ENCODE measurements around the gene SMARCC2. TPM values are rescaled to one million over a fixed set of nuclear protein-coding genes. Genes with fewer than 3 reads are reported as not detected.
"Not testable (repeated sequence)": the region's sequence is repeated elsewhere in the genome, so short reads cannot be mapped to it uniquely, and the experiment has no call there.

SMARCC2 gene
- total and polyA plus RNA-seq, 2 donors (not counting 1 experiment from before 2014, with no cell fraction given) = 60.2 to 70.8 TPM

DNA sequence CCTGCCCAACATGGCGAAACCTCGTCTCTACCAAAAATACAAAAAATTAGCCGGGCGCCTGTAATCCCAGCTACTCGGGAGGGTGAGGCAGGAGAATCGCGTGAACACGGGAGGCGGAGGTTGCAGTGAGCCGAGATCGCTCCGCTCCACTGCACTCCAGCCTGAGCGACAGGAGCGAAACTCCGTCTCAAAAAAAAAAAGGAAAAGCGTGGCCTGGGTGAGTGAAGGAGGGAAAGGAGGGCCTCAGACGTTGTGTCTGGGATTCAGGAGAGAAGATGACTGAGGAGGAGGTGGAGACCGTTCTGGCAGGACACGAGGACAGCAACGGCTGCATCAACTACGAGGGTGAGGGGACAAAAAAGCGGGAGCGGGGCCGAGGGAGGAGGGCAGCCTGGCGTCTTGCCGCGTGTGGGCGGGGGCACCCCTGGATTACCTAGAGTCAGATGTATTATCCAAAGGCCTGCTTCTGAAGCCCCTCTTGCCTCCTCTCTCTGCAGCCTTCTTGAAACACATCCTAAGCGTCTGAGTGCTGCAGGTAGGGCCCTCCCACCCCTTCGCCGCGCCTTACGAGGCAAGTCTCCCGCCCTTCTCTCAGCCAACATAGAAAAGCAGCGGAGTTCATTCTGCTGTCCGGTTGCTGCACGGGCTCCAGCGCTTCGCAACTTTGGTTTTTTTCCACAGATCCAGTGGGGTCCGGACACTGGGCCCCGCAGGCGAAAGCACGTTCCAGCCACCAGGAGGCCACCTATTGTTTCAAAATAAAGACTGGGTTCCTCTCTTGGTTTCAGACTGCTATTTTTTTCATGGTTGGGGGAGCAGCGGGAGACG, 31.9 kb downstream of the SMARCC2 start:
- H3K27ac ChIP-seq (ENCODE audit: insufficient read depth, low read length) = peak overlapping the region; percentile 73
- peak overlapping the region; percentile 88 for H3K4me2 ChIP-seq (ENCODE audit: extremely low read depth, insufficient read depth, low read length)
- peak; percentile 85 for DNase-seq (ENCODE audit: low read depth in 2 of 2)
- no peaks in the 10 kb centered on the region for H3K27me3 ChIP-seq (ENCODE audit: control insufficient read depth, insufficient read depth, low read length)
- H2AFZ ChIP-seq (ENCODE audit: low read length) = peak overlapping the region; percentile 64
- H3K9me3 ChIP-seq (ENCODE audit: control insufficient read depth, insufficient read depth, low read depth, low read length) = no peaks in the 10 kb centered on the region
- H3K36me3 ChIP-seq (ENCODE audit: control insufficient read depth, insufficient read depth, low read length) = peaks cover 24% of the 10 kb centered on the region
- H3K9ac ChIP-seq (ENCODE audit: insufficient read depth, low read length) = peak overlapping the region; percentile 56
- TF ChIP-seq EZH2 (IDR thresholded peaks at IDR 0.05; ENCODE audit: low read length, missing control alignments) = no peak
- TF ChIP-seq, protein P1, sequence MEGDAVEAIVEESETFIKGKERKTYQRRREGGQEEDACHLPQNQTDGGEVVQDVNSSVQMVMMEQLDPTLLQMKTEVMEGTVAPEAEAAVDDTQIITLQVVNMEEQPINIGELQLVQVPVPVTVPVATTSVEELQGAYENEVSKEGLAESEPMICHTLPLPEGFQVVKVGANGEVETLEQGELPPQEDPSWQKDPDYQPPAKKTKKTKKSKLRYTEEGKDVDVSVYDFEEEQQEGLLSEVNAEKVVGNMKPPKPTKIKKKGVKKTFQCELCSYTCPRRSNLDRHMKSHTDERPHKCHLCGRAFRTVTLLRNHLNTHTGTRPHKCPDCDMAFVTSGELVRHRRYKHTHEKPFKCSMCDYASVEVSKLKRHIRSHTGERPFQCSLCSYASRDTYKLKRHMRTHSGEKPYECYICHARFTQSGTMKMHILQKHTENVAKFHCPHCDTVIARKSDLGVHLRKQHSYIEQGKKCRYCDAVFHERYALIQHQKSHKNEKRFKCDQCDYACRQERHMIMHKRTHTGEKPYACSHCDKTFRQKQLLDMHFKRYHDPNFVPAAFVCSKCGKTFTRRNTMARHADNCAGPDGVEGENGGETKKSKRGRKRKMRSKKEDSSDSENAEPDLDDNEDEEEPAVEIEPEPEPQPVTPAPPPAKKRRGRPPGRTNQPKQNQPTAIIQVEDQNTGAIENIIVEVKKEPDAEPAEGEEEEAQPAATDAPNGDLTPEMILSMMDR (conservative IDR thresholded peaks at IDR 0.05 in 1 of 2, IDR thresholded peaks at IDR 0.05 in 1 of 2; ENCODE audit: low read depth in 1 of 2, low read length in 2 of 2) = peak; percentile 53 to 66
- H3K4me3 ChIP-seq (replicated peaks in 1 of 4; ENCODE audit: control extremely low read depth in 1 of 4, insufficient read depth in 1 of 4, low read depth in 3 of 4, low read length in 4 of 4) = peak overlapping the region; percentile 46 to 67 (median 56)
- H3K79me2 ChIP-seq (ENCODE audit: control insufficient read depth, insufficient read depth, low read length) = peaks cover 43% of the 10 kb centered on the region
- H4K20me1 ChIP-seq (ENCODE audit: control insufficient read depth, extremely low read depth, insufficient read depth, low read length) = peaks cover 1% of the 10 kb centered on the region
- H3K4me1 ChIP-seq (ENCODE audit: control insufficient read depth, extremely low read depth, insufficient read depth, low read length) = peaks cover 22% of the 10 kb centered on the region

DNA sequence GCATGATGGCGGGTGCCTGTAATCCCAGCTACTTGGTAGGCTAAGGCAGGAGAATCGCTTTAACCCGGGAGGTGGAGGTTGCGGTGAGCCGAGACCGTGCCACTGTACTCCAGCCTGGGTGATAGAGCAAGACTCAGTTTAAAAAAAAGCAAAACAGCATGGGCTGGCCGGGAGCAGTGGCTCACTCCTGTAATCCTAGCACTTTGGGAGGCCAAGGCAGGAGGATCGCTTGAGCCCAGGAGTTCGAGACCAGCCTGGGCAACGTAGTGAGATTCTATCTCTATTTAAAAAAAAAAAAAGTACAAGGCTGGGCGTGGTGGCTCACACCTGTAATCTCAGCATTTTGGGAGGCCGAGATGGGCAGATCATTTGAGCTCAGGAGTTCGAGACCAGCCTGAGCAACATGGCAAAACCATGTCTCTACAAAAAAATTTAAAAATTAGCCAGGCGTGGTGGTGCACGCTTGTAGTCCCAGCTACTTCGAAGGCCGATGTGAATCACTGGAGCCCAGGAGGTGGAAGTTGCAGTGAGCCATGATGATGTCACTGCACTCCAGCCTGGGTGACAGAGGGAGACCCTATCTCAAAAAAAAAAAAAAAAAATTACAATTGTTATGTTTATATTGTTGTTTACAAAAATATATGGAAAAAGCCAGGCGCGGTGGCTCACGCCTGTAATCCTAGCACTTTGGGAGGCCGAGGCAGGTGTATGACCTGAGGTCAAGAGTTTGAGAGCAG, 32.7 kb downstream of the SMARCC2 start:
- H2AFZ ChIP-seq (ENCODE audit: low read length); H3K9me3 ChIP-seq (ENCODE audit: control insufficient read depth, insufficient read depth, low read depth, low read length); H3K9ac ChIP-seq (ENCODE audit: insufficient read depth, low read length); H4K20me1 ChIP-seq (ENCODE audit: control insufficient read depth, extremely low read depth, insufficient read depth, low read length); H3K27me3 ChIP-seq (ENCODE audit: control insufficient read depth, insufficient read depth, low read length): not testable (repeated sequence)
- H3K4me2 ChIP-seq (ENCODE audit: extremely low read depth, insufficient read depth, low read length) = peak overlapping the region; percentile 88
- peak in 1 of 2 donors; percentile 47 for DNase-seq (ENCODE audit: low read depth in 2 of 2)
- peaks cover 18% of the 10 kb centered on the region for H3K36me3 ChIP-seq (ENCODE audit: control insufficient read depth, insufficient read depth, low read length)
- H3K4me3 ChIP-seq (replicated peaks in 1 of 4; ENCODE audit: control extremely low read depth in 1 of 4, insufficient read depth in 1 of 4, low read depth in 3 of 4, low read length in 4 of 4) = peak overlapping the region in 3 of 4 experiments; percentile 55 to 67 (median 58)
- H3K4me1 ChIP-seq (ENCODE audit: control insufficient read depth, extremely low read depth, insufficient read depth, low read length) = peaks cover 21% of the 10 kb centered on the region
- H3K27ac ChIP-seq (ENCODE audit: insufficient read depth, low read length) = peak overlapping the region; percentile 73
- peaks cover 38% of the 10 kb centered on the region for H3K79me2 ChIP-seq (ENCODE audit: control insufficient read depth, insufficient read depth, low read length)

DNA sequence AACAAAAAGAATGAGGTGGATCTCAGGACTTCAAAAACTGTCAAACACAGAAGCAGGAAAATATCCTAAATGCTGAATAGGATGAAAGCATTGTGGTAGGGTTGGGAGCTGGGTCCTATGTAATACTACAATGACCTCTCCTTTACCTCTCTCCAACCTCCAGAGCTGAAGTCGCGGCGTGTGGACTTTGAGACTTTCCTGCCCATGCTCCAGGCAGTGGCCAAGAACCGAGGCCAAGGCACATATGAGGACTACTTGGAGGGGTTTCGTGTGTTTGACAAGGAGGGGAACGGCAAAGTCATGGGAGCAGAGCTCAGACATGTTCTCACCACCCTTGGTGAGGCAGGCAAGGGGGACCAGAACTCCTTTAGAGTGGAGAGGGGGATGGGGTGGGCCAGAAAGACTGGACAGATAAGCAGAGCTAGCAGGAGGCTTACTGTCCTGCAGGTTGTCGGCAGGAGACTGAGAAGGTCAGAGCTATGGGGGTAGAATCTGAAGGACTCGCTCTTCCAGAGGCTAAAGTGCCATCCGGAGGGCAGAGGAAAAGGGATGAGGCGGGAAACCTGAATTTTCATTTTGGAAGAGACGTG, 33.9 kb downstream of the SMARCC2 start:
- DNase-seq (ENCODE audit: low read depth in 2 of 2) = no peak
- H3K27me3 ChIP-seq (ENCODE audit: control insufficient read depth, insufficient read depth, low read length) = no peaks in the 10 kb centered on the region
- peaks cover 6% of the 10 kb centered on the region for H3K36me3 ChIP-seq (ENCODE audit: control insufficient read depth, insufficient read depth, low read length)
- H4K20me1 ChIP-seq (ENCODE audit: control insufficient read depth, extremely low read depth, insufficient read depth, low read length) = no peaks in the 10 kb centered on the region
- H3K9ac ChIP-seq (ENCODE audit: insufficient read depth, low read length) = no peak overlapping the region
- peaks cover 16% of the 10 kb centered on the region for H3K4me1 ChIP-seq (ENCODE audit: control insufficient read depth, extremely low read depth, insufficient read depth, low read length)
- no peaks in the 10 kb centered on the region for H3K9me3 ChIP-seq (ENCODE audit: control insufficient read depth, insufficient read depth, low read depth, low read length)
- H3K27ac ChIP-seq (ENCODE audit: insufficient read depth, low read length) = no peak overlapping the region
- TF ChIP-seq EZH2 (IDR thresholded peaks at IDR 0.05; ENCODE audit: low read length, missing control alignments) = no peak
- TF ChIP-seq, protein P1 (conservative IDR thresholded peaks at IDR 0.05 in 1 of 2, IDR thresholded peaks at IDR 0.05 in 1 of 2; ENCODE audit: low read depth in 1 of 2, low read length in 2 of 2) = no peak
- H3K79me2 ChIP-seq (ENCODE audit: control insufficient read depth, insufficient read depth, low read length) = peaks cover 27% of the 10 kb centered on the region
- no peak overlapping the region for H3K4me2 ChIP-seq (ENCODE audit: extremely low read depth, insufficient read depth, low read length)
- no peak overlapping the region for H2AFZ ChIP-seq (ENCODE audit: low read length)
- no peak overlapping the region for H3K4me3 ChIP-seq (replicated peaks in 1 of 4; ENCODE audit: control extremely low read depth in 1 of 4, insufficient read depth in 1 of 4, low read depth in 3 of 4, low read length in 4 of 4)

Measured in fibroblast of lung (primary cell).